H1 (cell line): ENCODE measurements around the gene GULP1. TPM values are rescaled to one million over a fixed set of nuclear protein-coding genes. Genes with fewer than 3 reads are reported as not detected.

ENCODE experiments used
- BCL11A ChIP-seq, 2 experiments: IDR thresholded peaks; one replicate each; pipeline ENCODE4 v1.6.1; 2011; ENCODE audit warnings: low read depth in 2 of 2, low read length in 2 of 2, mild to moderate bottlenecking in 2 of 2
- CREB1 ChIP-seq: IDR thresholded peaks from 2 replicates; pipeline ENCODE4 v1.6.1; 2012; ENCODE audit warnings: inconsistent platforms
- E2F6 ChIP-seq: IDR thresholded peaks from 2 replicates; pipeline ENCODE4 v1.6.1; 2012; ENCODE audit warnings: inconsistent platforms
- NRF1 ChIP-seq: IDR thresholded peaks from 2 replicates; pipeline ENCODE4 v1.6.1; 2011; ENCODE audit warnings: mild to moderate bottlenecking, low read depth, low read length, improper control_type of control experiment
- SIN3A ChIP-seq, 2 experiments: IDR thresholded peaks in 1 of 2; conservative IDR thresholded peaks in 1 of 2; 2 replicates each; pipeline ENCODE4 v1.6.1; 2011 to 2012; ENCODE audit warnings: low read length in 2 of 2, improper control_type of control experiment in 1 of 2, low read depth in 1 of 2, mild to moderate bottlenecking in 1 of 2
- polyA plus RNA-seq, 7 experiments: library from polyadenylated mRNA; depleted of rRNA in 3 of 7; stranded (reverse) in 5 of 7; unstranded in 2 of 7; fragments of >200 nt in 5 of 7; fragments of 200-250 nt in 2 of 7; gene quantifications; 1 replicate in 5 of 7; 2 replicates in 1 of 7; 4 replicates in 1 of 7; pipeline versions ENCODE4 v1.2.1 to v1.2.3, GENCODE V29; 2011 to 2013; ENCODE audit warnings: missing spikeins in 2 of 7, mixed read lengths in 2 of 7
- total RNA-seq: library from RNA; stranded (reverse); fragmentation: NEBNext Ultra II Directional; extraction: Animal tissue kit (Norgen Biotek cat#: 25700); gene quantifications from 2 replicates; pipeline ENCODE4 v1.2.1, GENCODE V29; 2021

Gene GULP1
- total and polyA plus RNA-seq, 2 of the 8 experiments (the other 6 are each of a cell fraction or from before 2014, with no cell fraction given): 69.7 to 139 TPM

- TF ChIP-seq E2F6 (no peak), CREB1 (no peak), BCL11A (IDR thresholded peaks at IDR 0.05; ENCODE audit: low read depth in 2 of 2, low read length in 2 of 2) (no peak), SIN3A (conservative IDR thresholded peaks at IDR 0.05 in 1 of 2, IDR thresholded peaks at IDR 0.05 in 1 of 2; ENCODE audit: low read depth in 1 of 2, low read length in 2 of 2) (no peak), NRF1 (no peak)
Observed at GRCh38 chr2:188267776-188268175, 23.9 kb upstream of the GULP1 start (continued).
